Measurements from ENCODE around the gene DCDC2C.

DNA sequence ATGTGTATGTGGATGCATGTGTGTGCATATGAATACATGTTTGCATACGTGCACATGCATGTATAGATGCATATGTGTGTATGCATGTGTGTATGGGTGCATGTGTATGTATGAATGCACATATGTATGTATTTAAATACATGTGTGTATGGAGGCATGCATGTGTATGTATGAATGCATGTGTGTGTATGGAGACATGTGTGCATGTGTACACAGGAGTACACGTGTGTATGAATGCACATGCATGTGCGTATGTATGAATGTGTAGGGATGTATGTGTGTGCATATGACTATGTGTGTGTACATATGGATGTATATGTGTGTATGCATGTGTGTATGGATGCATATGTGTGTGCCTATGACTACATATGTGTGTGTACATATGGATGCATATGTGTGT lies 51.9 kb downstream of the DCDC2C start:
- no peak for TF ChIP-seq POLR2A (IDR thresholded peaks at IDR 0.05; ENCODE audit: low read length)
- TF ChIP-seq, protein P1, sequence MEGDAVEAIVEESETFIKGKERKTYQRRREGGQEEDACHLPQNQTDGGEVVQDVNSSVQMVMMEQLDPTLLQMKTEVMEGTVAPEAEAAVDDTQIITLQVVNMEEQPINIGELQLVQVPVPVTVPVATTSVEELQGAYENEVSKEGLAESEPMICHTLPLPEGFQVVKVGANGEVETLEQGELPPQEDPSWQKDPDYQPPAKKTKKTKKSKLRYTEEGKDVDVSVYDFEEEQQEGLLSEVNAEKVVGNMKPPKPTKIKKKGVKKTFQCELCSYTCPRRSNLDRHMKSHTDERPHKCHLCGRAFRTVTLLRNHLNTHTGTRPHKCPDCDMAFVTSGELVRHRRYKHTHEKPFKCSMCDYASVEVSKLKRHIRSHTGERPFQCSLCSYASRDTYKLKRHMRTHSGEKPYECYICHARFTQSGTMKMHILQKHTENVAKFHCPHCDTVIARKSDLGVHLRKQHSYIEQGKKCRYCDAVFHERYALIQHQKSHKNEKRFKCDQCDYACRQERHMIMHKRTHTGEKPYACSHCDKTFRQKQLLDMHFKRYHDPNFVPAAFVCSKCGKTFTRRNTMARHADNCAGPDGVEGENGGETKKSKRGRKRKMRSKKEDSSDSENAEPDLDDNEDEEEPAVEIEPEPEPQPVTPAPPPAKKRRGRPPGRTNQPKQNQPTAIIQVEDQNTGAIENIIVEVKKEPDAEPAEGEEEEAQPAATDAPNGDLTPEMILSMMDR (IDR thresholded peaks at IDR 0.05) = no peak
- TF ChIP-seq FOSL2 (IDR thresholded peaks at IDR 0.05) = no peak
- TF ChIP-seq FOSL2 (CRISPR knock-in tag; IDR thresholded peaks at IDR 0.05) = no peak
- no peak for TF ChIP-seq ZNF302 (CRISPR knock-in tag; IDR thresholded peaks at IDR 0.05)
- TF ChIP-seq SMC3 (IDR thresholded peaks at IDR 0.05) = no peak
- no peak for TF ChIP-seq ESRRA (IDR thresholded peaks at IDR 0.05; ENCODE audit: borderline replicate concordance, low read length)
- TF ChIP-seq HDAC2 (IDR thresholded peaks at IDR 0.05) = no peak

Data from A549 (cell line).